ENCODE measurements around the gene LCN1.

The LCN1 gene

DNA sequence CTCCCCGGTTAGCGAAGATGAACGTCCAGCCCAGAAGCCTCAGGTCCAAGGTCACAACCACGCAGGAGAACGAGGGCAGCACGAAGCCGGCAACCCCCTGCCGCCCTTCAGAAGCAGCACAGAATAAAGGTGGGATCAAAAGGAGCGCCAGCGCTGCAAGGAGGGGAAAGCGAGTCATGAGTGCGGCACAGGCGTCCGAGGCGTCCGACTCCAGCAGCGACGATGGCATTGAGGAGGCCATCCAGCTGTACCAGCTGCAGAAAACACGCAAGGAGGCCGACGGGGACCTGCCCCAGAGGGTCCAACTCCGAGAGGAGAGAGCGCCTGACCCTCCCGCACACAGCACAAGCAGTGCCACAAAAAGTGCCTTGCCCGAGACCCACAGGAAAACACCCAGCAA lies 35.9 kb upstream of the LCN1 start:
- TF ChIP-seq, protein P1, sequence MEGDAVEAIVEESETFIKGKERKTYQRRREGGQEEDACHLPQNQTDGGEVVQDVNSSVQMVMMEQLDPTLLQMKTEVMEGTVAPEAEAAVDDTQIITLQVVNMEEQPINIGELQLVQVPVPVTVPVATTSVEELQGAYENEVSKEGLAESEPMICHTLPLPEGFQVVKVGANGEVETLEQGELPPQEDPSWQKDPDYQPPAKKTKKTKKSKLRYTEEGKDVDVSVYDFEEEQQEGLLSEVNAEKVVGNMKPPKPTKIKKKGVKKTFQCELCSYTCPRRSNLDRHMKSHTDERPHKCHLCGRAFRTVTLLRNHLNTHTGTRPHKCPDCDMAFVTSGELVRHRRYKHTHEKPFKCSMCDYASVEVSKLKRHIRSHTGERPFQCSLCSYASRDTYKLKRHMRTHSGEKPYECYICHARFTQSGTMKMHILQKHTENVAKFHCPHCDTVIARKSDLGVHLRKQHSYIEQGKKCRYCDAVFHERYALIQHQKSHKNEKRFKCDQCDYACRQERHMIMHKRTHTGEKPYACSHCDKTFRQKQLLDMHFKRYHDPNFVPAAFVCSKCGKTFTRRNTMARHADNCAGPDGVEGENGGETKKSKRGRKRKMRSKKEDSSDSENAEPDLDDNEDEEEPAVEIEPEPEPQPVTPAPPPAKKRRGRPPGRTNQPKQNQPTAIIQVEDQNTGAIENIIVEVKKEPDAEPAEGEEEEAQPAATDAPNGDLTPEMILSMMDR (IDR thresholded peaks at IDR 0.05) = no peak
- Histone ChIP-seq H3K27ac (no peak overlapping the region), H3K4me3 (no peak overlapping the region)
- no peak for DNase-seq (ENCODE audit: low spot score)

DNA sequence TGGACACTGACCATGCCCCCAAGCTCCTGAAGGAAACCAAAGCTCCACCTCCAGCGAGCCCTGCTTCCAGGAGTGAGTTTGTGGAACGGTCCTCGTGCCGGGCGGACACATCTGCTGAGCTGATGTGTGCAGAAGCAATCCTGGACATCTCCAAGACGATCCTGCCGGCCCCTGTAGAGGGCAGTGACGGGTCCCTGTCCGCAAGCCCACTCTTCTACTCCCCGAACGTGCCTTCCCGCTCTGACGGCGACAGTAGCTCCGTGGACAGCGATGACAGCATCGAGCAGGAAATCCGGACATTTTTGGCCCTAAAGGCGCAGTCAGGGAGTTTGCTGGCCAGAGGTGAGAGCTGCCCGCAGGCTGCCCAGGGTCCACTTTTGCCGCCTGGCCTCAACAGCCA lies 35.4 kb upstream of the LCN1 start:
- DNase-seq (ENCODE audit: low spot score) = no peak
- TF ChIP-seq, protein P1 (IDR thresholded peaks at IDR 0.05) = no peak
- no peak overlapping the region for H3K4me3 ChIP-seq
- H3K27ac ChIP-seq = no peak overlapping the region

GRCh38 chr9:135486267-135487065 lies 34.8 kb upstream of the LCN1 start:
- no peak for DNase-seq (ENCODE audit: low spot score)
- Histone ChIP-seq H3K4me3 (no peak overlapping the region), H3K27ac (no peak overlapping the region)
- TF ChIP-seq, protein P1 (IDR thresholded peaks at IDR 0.05) = no peak

DNA sequence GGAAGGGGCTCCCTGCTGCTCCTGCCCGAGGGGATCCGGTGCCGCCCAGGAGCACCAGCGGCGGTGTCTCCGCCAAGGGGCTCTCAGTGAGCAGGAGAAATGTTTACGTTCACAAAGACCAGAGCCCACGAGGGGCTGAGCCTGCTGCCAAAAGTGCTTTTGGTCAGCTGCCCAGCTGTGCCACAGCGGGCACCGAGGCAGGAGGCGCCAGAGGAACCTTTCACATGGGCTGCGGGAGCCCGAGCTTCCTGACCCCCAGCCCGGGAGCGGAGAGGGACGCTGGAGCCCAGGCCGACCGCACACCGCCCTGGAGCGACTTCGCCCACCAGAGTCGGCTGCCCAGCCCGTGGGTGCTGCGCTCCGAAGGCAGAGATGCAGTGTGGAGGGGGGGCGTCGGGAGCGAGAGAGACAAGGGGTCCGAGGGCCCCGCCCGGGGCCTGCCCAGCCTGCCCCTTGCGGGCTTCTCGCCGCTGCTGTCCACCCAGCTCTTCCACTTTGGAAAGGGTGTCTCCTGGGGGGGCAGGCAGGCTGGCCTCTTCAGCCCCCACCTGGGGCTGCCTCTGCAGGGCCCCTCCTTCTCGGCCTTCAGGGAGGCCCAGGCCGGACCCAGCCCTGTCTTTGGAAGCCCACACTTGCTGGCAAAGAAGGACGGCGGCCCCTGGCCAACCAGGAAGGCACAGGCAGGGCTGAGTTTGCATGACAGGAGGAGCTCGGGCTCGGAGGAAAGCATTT lies 33.8 kb upstream of the LCN1 start:
- no peak for DNase-seq (ENCODE audit: low spot score)
- Histone ChIP-seq H3K4me3 (no peak overlapping the region), H3K27ac (no peak overlapping the region)
- TF ChIP-seq, protein P1 (IDR thresholded peaks at IDR 0.05) = no peak

DNA sequence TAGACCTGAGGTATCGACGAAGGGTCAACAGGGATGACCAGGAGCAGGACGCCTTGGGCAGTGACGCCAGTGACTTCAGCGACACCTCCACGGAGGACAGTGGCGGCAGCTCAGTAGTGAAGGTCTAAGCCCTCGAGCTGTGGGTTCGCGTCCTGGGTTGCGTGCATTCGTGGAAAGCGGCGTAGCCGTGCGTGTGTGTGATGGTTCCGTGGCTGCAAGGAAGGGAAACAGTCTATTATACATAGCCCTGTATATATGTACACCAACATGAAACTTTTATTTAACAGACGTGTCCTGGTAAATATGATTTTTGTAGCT lies 33.3 kb upstream of the LCN1 start:
- Histone ChIP-seq H3K4me3 (no peak overlapping the region), H3K27ac (no peak overlapping the region)
- DNase-seq (ENCODE audit: low spot score) = no peak
- TF ChIP-seq, protein P1 (IDR thresholded peaks at IDR 0.05) = no peak

GRCh38 chr9:135488527-135488926 lies 32.7 kb upstream of the LCN1 start:
- Histone ChIP-seq H3K4me3 (no peak overlapping the region), H3K27ac (no peak overlapping the region)
- no peak for DNase-seq (ENCODE audit: low spot score)
- TF ChIP-seq, protein P1 (IDR thresholded peaks at IDR 0.05) = no peak

Data from coronary artery (tissue), 2 donors.